Natural killer cell (primary cell): Measurements from ENCODE around the gene SAMM50. TPM values are rescaled to one million over a fixed set of nuclear protein-coding genes. Genes with fewer than 3 reads are reported as not detected.

Experiments
- ATAC-seq, 3 donors: fragments of 150-1000 bp in 2 of 3; fragments of 200-7000 bp in 1 of 3; cut with Tn5 transposase; 1 replicate in 1 of 3; 2 replicates in 2 of 3; pipeline ENCODE4 v1.10.0; 2021; ENCODE audit warnings: mild to moderate bottlenecking in 2 of 3, moderate library complexity in 2 of 3
- DNase-seq, 2 donors: peaks; one replicate each; pipeline versions ENCODE4 v3.0.0 to v3.0.0-alpha.2; 2013 to 2021; ENCODE audit warnings: mixed read lengths in 1 of 2
- H3K27ac ChIP-seq: one replicate; pipeline ENCODE4 v1.5.1; 2013; ENCODE audit warnings: mild to moderate bottlenecking, low read length
- H3K27me3 ChIP-seq: one replicate; pipeline ENCODE4 v1.6.1; 2013; ENCODE audit warnings: low read length; ENCODE audit not compliant: control insufficient read depth, insufficient read depth
- H3K36me3 ChIP-seq: one replicate; pipeline ENCODE4 v1.6.1; 2013; ENCODE audit warnings: low read length; ENCODE audit not compliant: control insufficient read depth, insufficient read depth
- H3K4me1 ChIP-seq: one replicate; pipeline ENCODE4 v1.6.1; 2013; ENCODE audit warnings: low read length; ENCODE audit not compliant: control insufficient read depth, insufficient read depth
- H3K4me3 ChIP-seq: one replicate; pipeline ENCODE4 v1.5.1; 2013; ENCODE audit warnings: low read length
- H3K9me3 ChIP-seq: one replicate; pipeline ENCODE4 v1.6.1; 2013; ENCODE audit warnings: low read length; ENCODE audit not compliant: control insufficient read depth, insufficient read depth
- H3K27ac Mint-ChIP-seq, 2 donors: one replicate each; pipeline ENCODE4 v1.8.0; 2022; ENCODE audit warnings: mild to moderate bottlenecking in 2 of 2, mixed read lengths in 2 of 2, moderate library complexity in 1 of 2
- H3K27me3 Mint-ChIP-seq, 2 donors: one replicate each; pipeline ENCODE4 v1.8.0; 2022; ENCODE audit warnings: low read depth in 2 of 2, mixed read lengths in 2 of 2
- H3K36me3 Mint-ChIP-seq: one replicate; pipeline ENCODE4 v1.8.0; 2022; ENCODE audit warnings: mixed read lengths
- H3K4me1 Mint-ChIP-seq, 2 donors: one replicate each; pipeline ENCODE4 v1.8.0; 2022; ENCODE audit warnings: mixed read lengths in 2 of 2
- H3K4me3 Mint-ChIP-seq: one replicate; pipeline ENCODE4 v1.8.0; 2022; ENCODE audit warnings: mild to moderate bottlenecking, moderate library complexity, mixed read lengths
- H3K9me3 Mint-ChIP-seq, 2 donors: one replicate each; pipeline ENCODE4 v1.8.0; 2022; ENCODE audit warnings: mixed read lengths in 2 of 2
- CTCF ChIP-seq: fragments of 200-600 bp; IDR thresholded peaks from one replicate; pipeline ENCODE4 v1.8.0; 2022; ENCODE audit warnings: antibody characterized with exemption
- WGBS: methylation state at CpG from one replicate; pipeline ENCODE4 v1.1.7; 2013; ENCODE audit warnings: missing lambda C conversion rate; ENCODE audit not compliant: insufficient coverage; 5-methylcytosine and 5-hydroxymethylcytosine counted together
- intact Hi-C: fragments of 100-400 bp; cut with micrococcal nuclease; formaldehyde crosslinking; loops from one replicate; pipeline ENCODE4 v1.14.2; 2022
- total RNA-seq, 4 donors: library from RNA; stranded (reverse); fragments of 120-200 nt in 1 of 4; gene quantifications; one replicate each; pipeline versions ENCODE4 v1.2.3 to v1.2.4, GENCODE V29; 2013 to 2022

The SAMM50 gene
- total RNA-seq, 3 donors from 2014 or later (not counting 1 experiment from before 2014, with no cell fraction given), result 25.9 to 30.6 (median 29.7) TPM

DNA sequence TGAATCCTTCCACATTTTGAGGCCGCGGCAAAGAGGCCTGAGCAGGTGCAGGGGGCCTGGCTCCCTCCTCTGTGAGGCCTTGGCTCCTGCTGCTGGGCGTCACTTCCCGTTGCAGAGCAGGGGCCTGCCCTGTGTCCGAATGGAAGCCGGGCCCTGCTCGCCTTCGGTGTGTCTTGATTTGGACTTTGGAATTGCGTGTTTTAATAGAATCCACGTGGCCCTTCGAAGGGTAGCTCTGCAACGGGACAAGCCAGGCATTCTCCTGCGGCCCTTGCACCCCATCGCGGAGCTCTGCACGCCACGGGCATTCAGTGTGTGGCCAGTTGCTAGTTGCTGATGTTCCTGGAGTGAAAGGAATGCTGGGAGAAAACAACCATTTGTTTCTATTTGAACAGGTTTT is 25.8 kb downstream of the SAMM50 start:
- Mint-ChIP-seq H3K9me3 (no peaks in the 10 kb centered on the region), H3K36me3 (peaks cover 9% of the 10 kb centered on the region), H3K27ac (no peak overlapping the region), H3K27me3 (no peaks in the 10 kb centered on the region), H3K4me3 (no peak overlapping the region), H3K4me1 (no peaks in the 10 kb centered on the region)
- Histone ChIP-seq H3K36me3 (peaks cover 71% of the 10 kb centered on the region), H3K4me1 (no peaks in the 10 kb centered on the region), H3K27ac (no peak overlapping the region), H3K27me3 (no peaks in the 10 kb centered on the region), H3K4me3 (no peak overlapping the region), H3K9me3 (no peaks in the 10 kb centered on the region)
- intact Hi-C loops, result no loop called here
- 99% methylated on average over 17 of the region's 17 CpGs for WGBS
- no peak for ATAC-seq
- DNase-seq, result no peak
- no peak for TF ChIP-seq CTCF

DNA sequence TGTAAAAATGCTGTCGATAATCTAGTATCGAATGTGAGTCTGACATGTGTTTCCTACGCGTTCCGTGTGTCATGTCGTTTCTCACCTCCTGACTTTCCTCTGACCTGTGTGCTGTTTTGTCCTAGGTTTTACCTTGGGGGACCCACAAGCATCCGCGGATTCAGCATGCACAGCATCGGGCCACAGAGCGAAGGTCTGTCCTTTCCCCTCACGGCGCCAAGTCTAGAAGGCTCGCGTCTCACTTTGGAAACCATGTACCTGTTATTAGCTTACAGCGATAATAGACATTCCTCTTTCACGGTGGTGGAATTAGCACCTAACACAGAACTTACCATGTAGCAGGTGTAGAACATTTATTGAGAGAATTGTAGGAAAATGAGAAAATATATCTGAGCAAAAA is 28.6 kb downstream of the SAMM50 start:
- Histone ChIP-seq H3K36me3 (peaks cover 64% of the 10 kb centered on the region), H3K27me3 (no peaks in the 10 kb centered on the region), H3K9me3 (no peaks in the 10 kb centered on the region), H3K4me1 (no peaks in the 10 kb centered on the region), H3K4me3 (no peak overlapping the region), H3K27ac (no peak overlapping the region)
- Mint-ChIP-seq H3K27ac (no peak overlapping the region), H3K36me3 (peaks cover 21% of the 10 kb centered on the region), H3K4me3 (no peak overlapping the region), H3K9me3 (no peaks in the 10 kb centered on the region), H3K27me3 (no peaks in the 10 kb centered on the region), H3K4me1 (no peaks in the 10 kb centered on the region)
- TF ChIP-seq CTCF, result no peak
- ATAC-seq, result no peak
- no peak for DNase-seq
- intact Hi-C loops, result no loop called here
- WGBS, result 97% methylated on average over 15 of the region's 16 CpGs

DNA sequence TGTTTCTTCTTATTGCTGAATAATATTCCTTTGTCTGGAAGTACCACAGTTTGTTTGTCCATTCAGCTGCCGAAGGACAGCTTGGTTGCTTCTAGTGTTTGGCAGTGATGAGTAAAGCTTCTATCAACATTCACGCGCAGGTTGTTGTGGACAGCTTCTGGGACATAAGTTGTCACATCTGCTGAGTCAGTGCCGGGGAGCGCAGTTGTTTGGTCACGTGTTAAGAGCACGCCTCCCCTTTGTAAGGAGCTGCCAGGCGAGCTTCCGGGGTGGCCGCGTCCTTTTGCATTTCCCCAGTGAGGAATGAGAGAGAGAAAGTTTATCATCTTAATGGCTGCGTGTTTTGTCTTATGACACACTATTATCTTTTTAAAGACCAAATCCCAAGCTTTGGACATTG is 30.3 kb downstream of the SAMM50 start:
- ATAC-seq (no peak), DNase-seq (no peak)
- Histone ChIP-seq H3K27ac (no peak overlapping the region), H3K27me3 (no peaks in the 10 kb centered on the region), H3K9me3 (no peaks in the 10 kb centered on the region), H3K4me3 (no peak overlapping the region), H3K4me1 (no peaks in the 10 kb centered on the region), H3K36me3 (peaks cover 63% of the 10 kb centered on the region)
- H3K9me3 Mint-ChIP-seq, result no peaks in the 10 kb centered on the region
- TF ChIP-seq CTCF, result no peak
- intact Hi-C loops, result no loop called here
- no peaks in the 10 kb centered on the region for H3K27me3 Mint-ChIP-seq
- peaks cover 21% of the 10 kb centered on the region for H3K36me3 Mint-ChIP-seq
- H3K4me1 Mint-ChIP-seq, result no peaks in the 10 kb centered on the region
- 90% methylated on average over 10 of the region's 12 CpGs for WGBS
- no peak overlapping the region for H3K27ac Mint-ChIP-seq
- H3K4me3 Mint-ChIP-seq, result no peak overlapping the region

DNA sequence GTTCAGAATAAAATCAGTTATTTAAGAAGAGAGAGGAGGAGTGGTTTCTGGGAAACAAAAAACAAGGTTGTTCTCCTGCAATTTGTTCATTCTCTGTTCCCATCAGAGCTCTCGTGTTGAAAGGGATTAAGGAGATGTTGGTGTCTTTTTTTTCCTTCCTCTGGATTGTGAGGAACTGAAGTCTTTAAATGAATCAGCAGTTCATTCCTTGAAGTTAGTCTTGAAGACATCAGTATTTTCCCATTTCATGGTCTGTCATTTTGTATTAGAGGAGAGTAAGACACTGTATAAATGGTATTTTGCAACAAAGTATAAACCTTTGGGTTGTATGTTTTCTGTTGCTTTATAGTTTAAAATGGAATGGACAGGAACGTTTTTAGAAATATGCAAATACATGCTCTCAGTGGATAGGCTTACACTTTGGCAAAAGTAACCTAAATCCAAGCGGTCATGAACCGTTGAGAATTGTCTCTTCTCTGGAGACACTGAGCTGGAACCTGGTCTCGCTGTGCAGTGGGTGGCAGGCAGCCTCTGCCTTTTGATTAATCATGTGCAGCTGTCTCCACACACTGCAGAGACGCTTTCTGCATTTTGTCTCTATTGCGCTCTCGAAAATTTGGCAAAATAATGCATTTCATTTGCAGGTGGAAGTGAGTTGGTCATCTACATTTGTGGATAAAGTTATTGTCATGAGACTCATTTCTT is 33.0 kb downstream of the SAMM50 start:
- Mint-ChIP-seq H3K27me3 (no peaks in the 10 kb centered on the region), H3K4me1 (peaks cover 4 to 5% of the 10 kb centered on the region in 2 donors), H3K4me3 (no peak overlapping the region), H3K9me3 (no peaks in the 10 kb centered on the region), H3K27ac (peak overlapping the region in 1 of 2 donors; percentile 16), H3K36me3 (peaks cover 23% of the 10 kb centered on the region)
- no peak for TF ChIP-seq CTCF
- no peak for DNase-seq
- 95% methylated on average over 8 of the region's 8 CpGs for WGBS
- H3K4me1 ChIP-seq, result no peaks in the 10 kb centered on the region
- no peak overlapping the region for H3K27ac ChIP-seq
- H3K36me3 ChIP-seq, result peaks cover 52% of the 10 kb centered on the region
- no peaks in the 10 kb centered on the region for H3K27me3 ChIP-seq
- no peak overlapping the region for H3K4me3 ChIP-seq
- intact Hi-C loops, result no loop called here
- ATAC-seq, result no peak
- no peaks in the 10 kb centered on the region for H3K9me3 ChIP-seq
